ENCODE results near the gene ACBD6. TPM values are rescaled to one million over a fixed set of nuclear protein-coding genes. Genes with fewer than 3 reads are reported as not detected.
"Not testable (repeated sequence)": the region's sequence is repeated elsewhere in the genome, so short reads cannot be mapped to it uniquely, and the experiment has no call there.

Gene ACBD6, protein sequence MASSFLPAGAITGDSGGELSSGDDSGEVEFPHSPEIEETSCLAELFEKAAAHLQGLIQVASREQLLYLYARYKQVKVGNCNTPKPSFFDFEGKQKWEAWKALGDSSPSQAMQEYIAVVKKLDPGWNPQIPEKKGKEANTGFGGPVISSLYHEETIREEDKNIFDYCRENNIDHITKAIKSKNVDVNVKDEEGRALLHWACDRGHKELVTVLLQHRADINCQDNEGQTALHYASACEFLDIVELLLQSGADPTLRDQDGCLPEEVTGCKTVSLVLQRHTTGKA
- total RNA-seq (2021) (63.7 and 66.8 TPM in 2 replicates), Bru-seq, nascent RNA (percentile 89 among the genes with signal in this experiment), BruChase-seq, experiment 1, labeled RNA remaining after a 2-hour chase (percentile 76 among the genes with signal in this experiment), BruChase-seq, experiment 2, labeled RNA remaining after a 6-hour chase (percentile 69 among the genes with signal in this experiment)
- long read RNA-seq, transcript ACBD6-201 (8 exons, 1,670 nt) = major isoform, 53 of 64 reads
- long read RNA-seq, partial matches to known transcripts = 1 of 64 reads
- long read RNA-seq, other reads (novel, unspliced or antisense) = 9 of 64 reads

- Histone ChIP-seq H3K4me3 (ENCODE audit: low read depth, low read length, poor library complexity, severe bottlenecking) (peak within 1 kb of the TSS; percentile 68), H3K27ac (ENCODE audit: low read depth, low read length, poor library complexity, severe bottlenecking) (peak within 1 kb of the TSS; percentile 88), H3K4me1 (ENCODE audit: insufficient read depth, low read length, poor library complexity, severe bottlenecking) (peaks cover 8% of the 10 kb centered on the region), H3K9me3 (ENCODE audit: low read depth, low read length, poor library complexity, severe bottlenecking) (no peaks in the 10 kb centered on the region), H3K36me3 (ENCODE audit: insufficient read depth, low read length, poor library complexity, severe bottlenecking) (peaks cover 14% of the 10 kb centered on the region), H3K27me3 (replicated peaks; ENCODE audit: insufficient read depth, low read depth, low read length, poor library complexity) (no peaks in the 10 kb centered on the region)
- ChIA-PET CTCF (no interaction called here), POLR2A (ENCODE audit: low non-redundant PET) (no interaction called here)
- DNase-seq (ENCODE audit: low spot score) = peak; percentile 94
- no TSS peak for BruUV-seq (replicated peaks)
- intact Hi-C loops (cut with micrococcal nuclease; ENCODE audit: unreplicated experiment) = no loop called here
- no peak for TF ChIP-seq EZH2 (IDR thresholded peaks at IDR 0.05; ENCODE audit: borderline replicate concordance, low read depth, low read length, poor library complexity, severe bottlenecking)
- TF ChIP-seq CTCF (conservative IDR thresholded peaks at IDR 0.05; ENCODE audit: low read depth, low read length) = peak; percentile 38
Observed at GRCh38 chr1:180502361-180503279, at the start of gene ACBD6. ACBD6 (minus strand) TSS chr1:180502577; CDS start chr1:180502266, 311 bp downstream.

DNA sequence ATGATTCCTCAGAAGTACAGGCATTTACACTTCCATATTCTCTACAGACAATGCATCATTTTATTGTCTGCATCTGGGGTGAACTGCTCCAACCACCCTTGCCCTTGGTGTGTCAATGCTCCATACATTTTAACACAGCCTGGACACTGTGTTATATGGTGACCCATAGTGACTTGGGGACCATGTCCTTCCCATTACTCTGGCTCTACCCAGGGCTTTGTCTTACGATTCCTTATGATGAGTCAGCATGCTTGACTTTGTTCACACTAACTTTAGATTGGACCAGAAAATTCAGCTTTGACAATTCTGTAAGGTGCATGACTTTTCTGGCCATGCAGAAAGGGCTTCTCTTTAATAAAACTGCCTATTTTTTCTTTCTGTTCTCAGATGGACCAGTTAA lies 49.6 kb upstream of the ACBD6 start:
- no peaks in the 10 kb centered on the region for H3K4me1 ChIP-seq (ENCODE audit: insufficient read depth, low read length, poor library complexity, severe bottlenecking)
- H3K9me3 ChIP-seq (ENCODE audit: low read depth, low read length, poor library complexity, severe bottlenecking) = no peaks in the 10 kb centered on the region
- POLR2A ChIA-PET (ENCODE audit: low non-redundant PET) = no interaction called here
- no peak overlapping the region for H3K4me3 ChIP-seq (ENCODE audit: low read depth, low read length, poor library complexity, severe bottlenecking)
- TF ChIP-seq EZH2 (IDR thresholded peaks at IDR 0.05; ENCODE audit: borderline replicate concordance, low read depth, low read length, poor library complexity, severe bottlenecking) (no peak), CTCF (conservative IDR thresholded peaks at IDR 0.05; ENCODE audit: low read depth, low read length) (no peak)
- intact Hi-C loops (cut with micrococcal nuclease; ENCODE audit: unreplicated experiment) = no loop called here
- H3K27ac ChIP-seq (ENCODE audit: low read depth, low read length, poor library complexity, severe bottlenecking) = no peak overlapping the region
- CTCF ChIA-PET = no interaction called here
- no TSS peak for BruUV-seq (replicated peaks)
- no peaks in the 10 kb centered on the region for H3K27me3 ChIP-seq (replicated peaks; ENCODE audit: insufficient read depth, low read depth, low read length, poor library complexity)
- H3K36me3 ChIP-seq (ENCODE audit: insufficient read depth, low read length, poor library complexity, severe bottlenecking) = no peaks in the 10 kb centered on the region
- no peak for DNase-seq (ENCODE audit: low spot score)

GRCh38 chr1:180550241-180550640 lies 47.9 kb upstream of the ACBD6 start:
- TF ChIP-seq CTCF (conservative IDR thresholded peaks at IDR 0.05; ENCODE audit: low read depth, low read length) (no peak), EZH2 (IDR thresholded peaks at IDR 0.05; ENCODE audit: borderline replicate concordance, low read depth, low read length, poor library complexity, severe bottlenecking) (no peak)
- POLR2A ChIA-PET (ENCODE audit: low non-redundant PET) = no interaction called here

DNA sequence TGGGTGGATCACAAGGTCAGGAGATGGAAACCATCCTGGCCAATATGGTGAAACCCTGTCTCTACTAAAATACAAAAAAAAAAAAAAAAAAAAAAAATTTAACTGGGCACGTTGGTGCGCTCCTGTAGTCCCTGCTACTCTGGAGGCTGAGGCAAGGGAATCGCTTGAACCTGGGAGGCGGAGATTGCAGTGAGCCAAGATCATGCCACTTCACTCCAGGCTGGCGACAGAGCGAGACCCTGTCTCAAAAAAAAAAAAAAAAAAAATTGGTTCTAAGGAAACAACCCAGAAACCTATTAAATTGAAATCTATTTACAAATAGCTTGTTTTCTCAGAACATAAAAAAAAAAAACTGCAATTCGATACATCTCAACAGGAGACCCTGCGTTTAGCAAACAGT lies 47.4 kb upstream of the ACBD6 start:
- intact Hi-C loops (cut with micrococcal nuclease; ENCODE audit: unreplicated experiment); H3K36me3 ChIP-seq (ENCODE audit: insufficient read depth, low read length, poor library complexity, severe bottlenecking); POLR2A ChIA-PET (ENCODE audit: low non-redundant PET); DNase-seq (ENCODE audit: low spot score); BruUV-seq (replicated peaks); H3K4me3 ChIP-seq (ENCODE audit: low read depth, low read length, poor library complexity, severe bottlenecking); H3K4me1 ChIP-seq (ENCODE audit: insufficient read depth, low read length, poor library complexity, severe bottlenecking); H3K27ac ChIP-seq (ENCODE audit: low read depth, low read length, poor library complexity, severe bottlenecking); H3K27me3 ChIP-seq (replicated peaks; ENCODE audit: insufficient read depth, low read depth, low read length, poor library complexity); H3K9me3 ChIP-seq (ENCODE audit: low read depth, low read length, poor library complexity, severe bottlenecking): not testable (repeated sequence)
- CTCF ChIA-PET = interaction anchor here (0.6 kb wide), 1 partner anchor 447 kb away, joined by 3 read pairs; no protein-coding TSS in a partner anchor

More at GRCh38 chr1:180550241-180550640, 47.9 kb upstream of the ACBD6 start:
- Histone ChIP-seq H3K27ac (ENCODE audit: low read depth, low read length, poor library complexity, severe bottlenecking) (no peak overlapping the region), H3K4me3 (ENCODE audit: low read depth, low read length, poor library complexity, severe bottlenecking) (no peak overlapping the region), H3K9me3 (ENCODE audit: low read depth, low read length, poor library complexity, severe bottlenecking) (no peaks in the 10 kb centered on the region), H3K36me3 (ENCODE audit: insufficient read depth, low read length, poor library complexity, severe bottlenecking) (no peaks in the 10 kb centered on the region), H3K27me3 (replicated peaks; ENCODE audit: insufficient read depth, low read depth, low read length, poor library complexity) (no peaks in the 10 kb centered on the region), H3K4me1 (ENCODE audit: insufficient read depth, low read length, poor library complexity, severe bottlenecking) (no peaks in the 10 kb centered on the region)
- DNase-seq (ENCODE audit: low spot score) = no peak
- intact Hi-C loops (cut with micrococcal nuclease; ENCODE audit: unreplicated experiment) = no loop called here
- no TSS peak for BruUV-seq (replicated peaks)
- CTCF ChIA-PET = interaction anchor here (0.6 kb wide), 1 partner anchor 447 kb away, joined by 3 read pairs; no protein-coding TSS in a partner anchor
